Kidney (tissue), 14 donors: ENCODE results near the gene GSN. TPM values are rescaled to one million over a fixed set of nuclear protein-coding genes. Genes with fewer than 3 reads are reported as not detected.

Source experiments
- DNase-seq, 5 donors: peaks; one replicate each; pipeline ENCODE4 v3.0.0-alpha.2; 2013 to 2020
- FAIRE-seq: peaks from 2 replicates; lab custom pipeline; 2012; peaks lifted over from hg19 to GRCh38; lab: Jason Lieb, UNC
- H3K27ac ChIP-seq, 2 donors: one replicate each; pipeline ENCODE4 v1.7.0; 2013; ENCODE audit warnings: low read depth in 2 of 2, low read length in 2 of 2, inconsistent platforms in 1 of 2
- H3K27me3 ChIP-seq: one replicate; pipeline ENCODE4 v1.7.1; 2013; ENCODE audit warnings: low read length, inconsistent platforms; ENCODE audit not compliant: control insufficient read depth, insufficient read depth
- H3K36me3 ChIP-seq, 3 donors: one replicate each; pipeline versions ENCODE4 v1.7.0 to v1.7.1; 2013; ENCODE audit warnings: low read length in 3 of 3, control low read depth in 1 of 3, inconsistent platforms in 1 of 3; ENCODE audit not compliant: insufficient read depth in 3 of 3, control insufficient read depth in 2 of 3
- H3K4me1 ChIP-seq, 3 donors: one replicate each; pipeline versions ENCODE4 v1.7.0 to v1.7.1; 2013; ENCODE audit warnings: low read length in 3 of 3, inconsistent platforms in 1 of 3, low read depth in 1 of 3; ENCODE audit not compliant: control insufficient read depth in 2 of 3, insufficient read depth in 2 of 3
- H3K4me3 ChIP-seq, 3 donors: one replicate each; pipeline versions ENCODE4 v1.7.0 to v1.8.1; 2013; ENCODE audit warnings: low read length in 3 of 3, control low read depth in 1 of 3, inconsistent platforms in 1 of 3
- H3K9ac ChIP-seq, 3 donors: one replicate each; pipeline versions ENCODE4 v1.7.0 to v1.7.1; 2013; ENCODE audit warnings: low read length in 3 of 3, control low read depth in 1 of 3, inconsistent platforms in 1 of 3
- H3K9me3 ChIP-seq, 3 donors: one replicate each; pipeline versions ENCODE4 v1.7.0 to v1.7.1; 2013; ENCODE audit warnings: low read length in 3 of 3, control low read depth in 1 of 3, inconsistent platforms in 1 of 3; ENCODE audit not compliant: control insufficient read depth in 2 of 3, insufficient read depth in 1 of 3
- CTCF ChIP-seq: IDR thresholded peaks from 3 replicates; pipeline ENCODE4 v1.5.1; 2012; ENCODE audit warnings: mild to moderate bottlenecking, moderate library complexity, borderline replicate concordance; ENCODE audit not compliant: insufficient read depth; ENCODE audit errors: extremely low read depth
- intact Hi-C: fragments of 100-400 bp; cut with DNase I; formaldehyde crosslinking; loops from one replicate; pipeline ENCODE4 v1.11.1; 2022
- polyA plus RNA-seq: library from polyadenylated mRNA; stranded (reverse); fragments of 350-450 nt; fragmentation: Illumina TruSeq; extraction: RNeasy Lipid Tissue Mini Kit (QIAGEN cat#74804); gene quantifications from one replicate; pipeline ENCODE4 v1.2.3, GENCODE V29; 2014; ENCODE audit warnings: low read depth, low replicate concordance; ENCODE audit not compliant: insufficient read depth
- total RNA-seq: library from RNA; stranded (reverse); fragmentation: NEBNext Ultra II Directional; extraction: Animal tissue kit (Norgen Biotek cat#: 25700); gene quantifications from one replicate; pipeline ENCODE4 v1.2.1, GENCODE V29; 2021
- donor health status: control.
- donor health status: control.
- donor health status: control.
- donor health status: control.
- donor health status: control.
- donor health status: DM: yes; HTN: yes; CAD: no.
- donor health status: Normal renal cell carcinoma (clear cell type).

GSN gene
- total and polyA plus RNA-seq, 2 donors from 2014 or later, result 235 to 511 TPM

- Histone ChIP-seq H3K4me3 (no peak overlapping the region), H3K9me3 (no peaks in the 10 kb centered on the region), H3K9ac (no peak overlapping the region), H3K27ac (no peak overlapping the region), H3K36me3 (no peaks in the 10 kb centered on the region), H3K4me1 (peaks cover 0 to 3% (median 0%) of the 10 kb centered on the region in 3 donors), H3K27me3 (no peaks in the 10 kb centered on the region)
- no peak for TF ChIP-seq CTCF
- intact Hi-C loops, result loop anchor here (10.0 kb wide), 1 partner anchor 52 kb away; no protein-coding TSS in a partner anchor
- no peak for DNase-seq
- no peak for FAIRE-seq
Observed at GRCh38 chr9:121262423-121262822, 5.5 kb upstream of the GSN start.

- no peak overlapping the region for H3K4me3 ChIP-seq
- no peak for TF ChIP-seq CTCF
- H3K27ac ChIP-seq, result no peak overlapping the region
- no peak for FAIRE-seq
- no peak for DNase-seq
- no peak overlapping the region for H3K9ac ChIP-seq
- no peaks in the 10 kb centered on the region for H3K27me3 ChIP-seq
- no peaks in the 10 kb centered on the region for H3K9me3 ChIP-seq
- peaks cover 0 to 6% (median 0%) of the 10 kb centered on the region in 3 donors for H3K4me1 ChIP-seq
- no peaks in the 10 kb centered on the region for H3K36me3 ChIP-seq
- intact Hi-C loops, result loop anchor here (10.0 kb wide), 1 partner anchor 52 kb away; no protein-coding TSS in a partner anchor
Observed at GRCh38 chr9:121262953-121263352, 5.0 kb upstream of the GSN start.

GRCh38 chr9:121266356-121266755 lies 1.6 kb upstream of the GSN start:
- FAIRE-seq, result no peak
- intact Hi-C loops, result loop anchor here (10.0 kb wide), 1 partner anchor 48 kb away; no protein-coding TSS in a partner anchor
- no peak overlapping the region for H3K27ac ChIP-seq

More at GRCh38 chr9:121266356-121266755, 1.6 kb upstream of the GSN start:
- Histone ChIP-seq H3K4me1 (peaks cover 0 to 14% (median 7%) of the 10 kb centered on the region in 3 donors), H3K9me3 (no peaks in the 10 kb centered on the region), H3K4me3 (no peak overlapping the region), H3K27me3 (no peaks in the 10 kb centered on the region), H3K36me3 (no peaks in the 10 kb centered on the region), H3K9ac (no peak overlapping the region)
- no peak for DNase-seq
- TF ChIP-seq CTCF, result no peak
